Skeletal muscle tissue (tissue), 5 donors: ENCODE measurements around the gene SPATA13. TPM values are rescaled to one million over a fixed set of nuclear protein-coding genes. Genes with fewer than 3 reads are reported as not detected.

Experiments used
- H3K27ac ChIP-seq: one replicate; pipeline ENCODE4 v1.7.0; 2013; ENCODE audit warnings: mild to moderate bottlenecking, low read depth, low read length, inconsistent platforms
- H3K27me3 ChIP-seq, 3 donors: one replicate each; pipeline ENCODE4 v1.7.0; 2013; ENCODE audit warnings: low read length in 3 of 3; ENCODE audit not compliant: control insufficient read depth in 3 of 3, insufficient read depth in 3 of 3
- H3K36me3 ChIP-seq, 3 donors: one replicate each; pipeline ENCODE4 v1.7.0; 2013; ENCODE audit warnings: low read length in 3 of 3; ENCODE audit not compliant: control insufficient read depth in 3 of 3, insufficient read depth in 3 of 3
- H3K4me1 ChIP-seq, 3 donors: one replicate each; pipeline ENCODE4 v1.7.0; 2013; ENCODE audit warnings: low read length in 3 of 3, mild to moderate bottlenecking in 3 of 3; ENCODE audit not compliant: control insufficient read depth in 3 of 3, insufficient read depth in 3 of 3
- H3K4me3 ChIP-seq, 3 donors: one replicate each; pipeline ENCODE4 v1.7.0; 2013; ENCODE audit warnings: low read length in 3 of 3
- H3K9ac ChIP-seq, 3 donors: one replicate each; pipeline ENCODE4 v1.7.0; 2013; ENCODE audit warnings: low read length in 3 of 3, mild to moderate bottlenecking in 3 of 3, moderate library complexity in 2 of 3, low read depth in 1 of 3
- H3K9me3 ChIP-seq, 3 donors: one replicate each; pipeline ENCODE4 v1.7.0; 2013; ENCODE audit warnings: low read length in 3 of 3; ENCODE audit not compliant: control insufficient read depth in 3 of 3
- small RNA-seq: library from RNA; depleted of rRNA; stranded (forward); fragments of <200 nt; gene quantifications from one replicate; pipeline ENCODE3, GENCODE V24; 2014
- total RNA-seq: library from RNA; depleted of rRNA; stranded (reverse); fragments of >200 nt; gene quantifications from one replicate; pipeline ENCODE4 v1.2.3, GENCODE V29; 2014
- donor health status: Osteomylitis.

SPATA13 gene
- total RNA-seq, 1 donor from 2014 or later, result 3.7 TPM

DNA sequence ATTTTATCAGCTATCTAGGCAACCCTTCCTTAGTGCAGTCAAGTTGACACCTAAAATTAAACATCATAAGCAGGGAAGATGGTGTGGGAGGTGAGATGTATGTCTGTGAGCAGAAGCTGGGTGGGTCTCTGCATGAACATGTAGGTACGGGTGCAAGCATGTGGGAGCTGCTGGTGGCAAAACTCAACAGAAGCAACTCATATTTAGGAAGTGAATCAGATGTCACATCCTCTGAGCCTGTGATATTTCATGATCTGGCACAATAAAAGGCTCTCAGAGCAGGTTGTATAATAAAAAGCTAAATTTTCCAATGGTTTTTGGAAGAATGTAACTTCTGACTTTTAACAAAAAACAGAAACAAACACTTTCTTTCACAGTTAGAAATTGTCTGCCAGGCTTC, 193.2 kb downstream of the SPATA13 start:
- H3K27ac ChIP-seq, result no peak overlapping the region
- H3K4me3 ChIP-seq, result no peak overlapping the region
- no peaks in the 10 kb centered on the region for H3K27me3 ChIP-seq
- no peak overlapping the region for H3K9ac ChIP-seq
- H3K36me3 ChIP-seq, result peaks cover 0 to 2% (median 0%) of the 10 kb centered on the region in 3 donors
- peaks cover 0 to 4% (median 0%) of the 10 kb centered on the region in 3 donors for H3K9me3 ChIP-seq
- no peaks in the 10 kb centered on the region for H3K4me1 ChIP-seq

DNA sequence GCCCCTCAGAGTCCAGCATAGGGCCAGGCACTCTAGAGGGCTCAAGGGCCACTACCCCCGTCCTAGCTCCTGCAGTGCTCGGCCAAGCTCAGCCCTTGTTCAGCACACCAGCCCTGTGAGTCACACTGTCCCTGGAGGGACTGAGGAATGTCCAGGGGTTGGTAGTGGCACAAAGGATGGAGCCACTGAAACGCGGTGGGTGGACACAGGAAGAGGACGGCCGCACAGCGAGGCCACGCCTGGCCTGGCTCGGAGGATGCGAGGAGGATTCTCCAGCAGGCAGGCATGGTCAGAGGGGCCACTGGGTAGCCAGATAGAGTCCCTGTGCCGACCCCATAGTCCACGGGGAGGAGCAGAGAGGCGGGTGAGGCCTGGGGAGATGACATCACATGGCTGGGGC, 194.6 kb downstream of the SPATA13 start:
- H3K4me3 ChIP-seq, result no peak overlapping the region
- H3K9ac ChIP-seq, result no peak overlapping the region
- peaks cover 0 to 4% (median 0%) of the 10 kb centered on the region in 3 donors for H3K9me3 ChIP-seq
- H3K36me3 ChIP-seq, result peaks cover 0 to 2% (median 0%) of the 10 kb centered on the region in 3 donors
- no peaks in the 10 kb centered on the region for H3K27me3 ChIP-seq
- H3K27ac ChIP-seq, result no peak overlapping the region
- no peaks in the 10 kb centered on the region for H3K4me1 ChIP-seq

DNA sequence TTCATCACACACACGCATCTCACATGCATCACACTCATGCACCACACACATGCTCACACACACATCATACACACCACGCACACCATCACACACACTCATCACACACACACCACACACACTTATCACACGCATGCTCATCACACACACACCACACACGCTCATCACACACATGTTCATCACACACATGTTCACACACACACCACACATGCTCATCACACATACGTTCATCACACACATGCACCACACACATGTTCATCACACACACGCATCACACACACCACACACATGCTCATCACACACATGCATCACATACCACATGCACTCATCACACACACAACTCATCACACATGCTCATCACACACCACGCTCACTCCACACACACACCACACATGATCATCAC, 195.8 kb downstream of the SPATA13 start:
- Histone ChIP-seq H3K36me3 (peaks cover 0 to 2% (median 0%) of the 10 kb centered on the region in 3 donors), H3K9me3 (peaks cover 0 to 4% (median 0%) of the 10 kb centered on the region in 3 donors), H3K9ac (no peak overlapping the region), H3K27ac (no peak overlapping the region), H3K4me1 (no peaks in the 10 kb centered on the region), H3K4me3 (peak overlapping the region in 1 of 3 donors; percentile 29), H3K27me3 (no peaks in the 10 kb centered on the region)

Small RNAs within 50 kb of the gene (small RNA-seq; reads per million reads assigned to genes)
- not detected for gene MIR2276

Other genes starting within 250 kb of the SPATA13 start
- gene C1QTNF9, start 148.9 kb downstream of the SPATA13 start, total RNA-seq, result 2.6 TPM